ENCODE measurements around the gene RAF1.

The RAF1 gene

GRCh38 chr3:12588039-12589009, 75.6 kb downstream of the RAF1 start:
- DNase-seq: no peak

- DNase-seq: no peak
Observed at GRCh38 chr3:12586403-12586802, 77.5 kb downstream of the RAF1 start.

- no peak for DNase-seq
Observed at GRCh38 chr3:12585970-12586369, 77.9 kb downstream of the RAF1 start.

- no peak for DNase-seq
Observed at GRCh38 chr3:12585181-12585580, 78.7 kb downstream of the RAF1 start.

GRCh38 chr3:12584083-12584482, 79.8 kb downstream of the RAF1 start:
- no peak for DNase-seq

- no peak for DNase-seq
Observed at GRCh38 chr3:12583280-12583679, 80.6 kb downstream of the RAF1 start.

GRCh38 chr3:12582730-12583129, 81.2 kb downstream of the RAF1 start:
- no peak for DNase-seq

GRCh38 chr3:12579905-12580304, 84.0 kb downstream of the RAF1 start:
- DNase-seq: no peak

- DNase-seq: no peak
Observed at GRCh38 chr3:12579456-12579855, 84.5 kb downstream of the RAF1 start.

- no peak for DNase-seq
Observed at GRCh38 chr3:12578742-12579141, 85.2 kb downstream of the RAF1 start.

- DNase-seq: no peak
Observed at GRCh38 chr3:12577379-12577778, 86.5 kb downstream of the RAF1 start.

- DNase-seq: no peak
Observed at GRCh38 chr3:12574661-12575060, 89.3 kb downstream of the RAF1 start.

- no peak for DNase-seq
Observed at GRCh38 chr3:12574131-12574530, 89.8 kb downstream of the RAF1 start.

- DNase-seq: no peak
Observed at GRCh38 chr3:12571986-12572385, 91.9 kb downstream of the RAF1 start.

- no peak for DNase-seq
Observed at GRCh38 chr3:12569836-12570235, 94.1 kb downstream of the RAF1 start.

GRCh38 chr3:12568747-12569146, 95.2 kb downstream of the RAF1 start:
- no peak for DNase-seq

- no peak for DNase-seq
Observed at GRCh38 chr3:12566976-12567375, 96.9 kb downstream of the RAF1 start.

GRCh38 chr3:12562451-12562850, 101.5 kb downstream of the RAF1 start:
- no peak for DNase-seq

GRCh38 chr3:12561397-12561796, 102.5 kb downstream of the RAF1 start:
- DNase-seq: no peak

- no peak for DNase-seq
Observed at GRCh38 chr3:12560505-12561190, 103.3 kb downstream of the RAF1 start.

- no peak for DNase-seq
Observed at GRCh38 chr3:12559520-12559919, 104.4 kb downstream of the RAF1 start.

GRCh38 chr3:12558706-12559105, 105.2 kb downstream of the RAF1 start:
- DNase-seq: no peak

- peak; percentile 10 for DNase-seq
Observed at GRCh38 chr3:12557473-12558100, 106.3 kb downstream of the RAF1 start.

All from RPMI8226 (cell line).